ENCODE data around the gene CNTRL. TPM values are rescaled to one million over a fixed set of nuclear protein-coding genes. Genes with fewer than 3 reads are reported as not detected.
A peak's percentile ranks its signal among the peaks of the same experiment; 100 is the strongest.

Gene CNTRL
- total and polyA plus RNA-seq, 3 experiments from 2014 or later: 24.6 to 62.8 (median 59.4) TPM

- H3K27me3 ChIP-seq (ENCODE audit: insufficient read depth, low read length, poor library complexity, severe bottlenecking): no peaks in the 10 kb centered on the region
- H3K27ac ChIP-seq (ENCODE audit: low read depth, low read length): no peak overlapping the region
- H3K36me3 ChIP-seq (ENCODE audit: insufficient read depth, low read length): peaks cover 4% of the 10 kb centered on the region
- Mint-ChIP-seq H3K4me1 (peaks cover 80 to 94% (median 93%) of the 10 kb centered on the region in 3 donors), H3K27me3 (no peaks in the 10 kb centered on the region), H3K4me3 (peak overlapping the region in 4 of 7 donors; percentile 0 to 72 (median 10)), H3K36me3 (peaks cover 0 to 29% (median 7%) of the 10 kb centered on the region in 3 donors), H3K27ac (peak overlapping the region in 7 of 8 donors; percentile 3 to 57 (median 42)), H3K9me3 (no peaks in the 10 kb centered on the region)
- no peak for DNase-seq
- ChIA-PET CTCF (no interaction called here), POLR2A (no interaction called here)
- H3K4me3 ChIP-seq (ENCODE audit: low read length): no peak overlapping the region
- H3K9me3 ChIP-seq (ENCODE audit: low read length): no peaks in the 10 kb centered on the region
- peaks cover 76% of the 10 kb centered on the region for H3K4me1 ChIP-seq (ENCODE audit: insufficient read depth, low read length)
These were observed 116.5 kb downstream of the CNTRL start for GRCh38 chr9:121191235-121191634.

- no peaks in the 10 kb centered on the region for H3K9me3 ChIP-seq (ENCODE audit: low read length)
- no peaks in the 10 kb centered on the region for H3K36me3 ChIP-seq (ENCODE audit: insufficient read depth, low read length)
- POLR2A ChIA-PET: no interaction called here
- Mint-ChIP-seq H3K27me3 (no peaks in the 10 kb centered on the region), H3K4me1 (peaks cover 83 to 97% (median 96%) of the 10 kb centered on the region in 3 donors), H3K27ac (peak overlapping the region in 7 of 8 donors; percentile 17 to 81 (median 51)), H3K9me3 (no peaks in the 10 kb centered on the region), H3K4me3 (peak overlapping the region in 4 of 7 donors; percentile 25 to 54 (median 47)), H3K36me3 (peaks cover 0 to 25% (median 7%) of the 10 kb centered on the region in 3 donors)
- H3K4me3 ChIP-seq (ENCODE audit: low read length): no peak overlapping the region
- CTCF ChIA-PET: no interaction called here
- H3K27ac ChIP-seq (ENCODE audit: low read depth, low read length): no peak overlapping the region
- no peaks in the 10 kb centered on the region for H3K27me3 ChIP-seq (ENCODE audit: insufficient read depth, low read length, poor library complexity, severe bottlenecking)
- H3K4me1 ChIP-seq (ENCODE audit: insufficient read depth, low read length): peaks cover 80% of the 10 kb centered on the region
- DNase-seq: no peak
These were observed 117.8 kb downstream of the CNTRL start for GRCh38 chr9:121192518-121192917.

- ChIA-PET POLR2A (no interaction called here), CTCF (no interaction called here)
- H3K4me3 ChIP-seq (ENCODE audit: low read length): no peak overlapping the region
- H3K4me1 Mint-ChIP-seq: peaks cover 83 to 97% (median 96%) of the 10 kb centered on the region in 3 donors
- no peaks in the 10 kb centered on the region for H3K27me3 ChIP-seq (ENCODE audit: insufficient read depth, low read length, poor library complexity, severe bottlenecking)
- DNase-seq: no peak
- H3K36me3 ChIP-seq (ENCODE audit: insufficient read depth, low read length): no peaks in the 10 kb centered on the region
- no peaks in the 10 kb centered on the region for H3K9me3 Mint-ChIP-seq
- H3K27ac ChIP-seq (ENCODE audit: low read depth, low read length): no peak overlapping the region
- peaks cover 0 to 25% (median 5%) of the 10 kb centered on the region in 3 donors for H3K36me3 Mint-ChIP-seq
- H3K4me1 ChIP-seq (ENCODE audit: insufficient read depth, low read length): peaks cover 78% of the 10 kb centered on the region
- no peaks in the 10 kb centered on the region for H3K27me3 Mint-ChIP-seq
- H3K27ac Mint-ChIP-seq: peak overlapping the region in 7 of 8 donors; percentile 13 to 72 (median 60)
- peak overlapping the region in 2 of 7 donors; percentile 41 to 58 for H3K4me3 Mint-ChIP-seq
- no peaks in the 10 kb centered on the region for H3K9me3 ChIP-seq (ENCODE audit: low read length)
These were observed 118.3 kb downstream of the CNTRL start for GRCh38 chr9:121192959-121193640.

- ChIA-PET POLR2A (interaction anchor here (0.6 kb wide), 1 partner anchor 112 kb away, joined by 3 read pairs; no protein-coding TSS in a partner anchor), CTCF (no interaction called here)
- peaks cover 0 to 15% (median 4%) of the 10 kb centered on the region in 3 donors for H3K36me3 Mint-ChIP-seq
- Histone ChIP-seq H3K4me3 (ENCODE audit: low read length) (no peak overlapping the region), H3K4me1 (ENCODE audit: insufficient read depth, low read length) (peaks cover 85% of the 10 kb centered on the region), H3K27ac (ENCODE audit: low read depth, low read length) (no peak overlapping the region), H3K9me3 (ENCODE audit: low read length) (no peaks in the 10 kb centered on the region), H3K27me3 (ENCODE audit: insufficient read depth, low read length, poor library complexity, severe bottlenecking) (no peaks in the 10 kb centered on the region), H3K36me3 (ENCODE audit: insufficient read depth, low read length) (no peaks in the 10 kb centered on the region)
- no peaks in the 10 kb centered on the region for H3K9me3 Mint-ChIP-seq
- H3K27ac Mint-ChIP-seq: peak overlapping the region in 5 of 8 donors; percentile 30 to 71 (median 35)
- DNase-seq: no peak
- H3K27me3 Mint-ChIP-seq: no peaks in the 10 kb centered on the region
- peaks cover 87 to 98% (median 98%) of the 10 kb centered on the region in 3 donors for H3K4me1 Mint-ChIP-seq
- peak overlapping the region in 6 of 7 donors; percentile 11 to 61 (median 44) for H3K4me3 Mint-ChIP-seq
These were observed 120.0 kb downstream of the CNTRL start for GRCh38 chr9:121194730-121195129.

DNA sequence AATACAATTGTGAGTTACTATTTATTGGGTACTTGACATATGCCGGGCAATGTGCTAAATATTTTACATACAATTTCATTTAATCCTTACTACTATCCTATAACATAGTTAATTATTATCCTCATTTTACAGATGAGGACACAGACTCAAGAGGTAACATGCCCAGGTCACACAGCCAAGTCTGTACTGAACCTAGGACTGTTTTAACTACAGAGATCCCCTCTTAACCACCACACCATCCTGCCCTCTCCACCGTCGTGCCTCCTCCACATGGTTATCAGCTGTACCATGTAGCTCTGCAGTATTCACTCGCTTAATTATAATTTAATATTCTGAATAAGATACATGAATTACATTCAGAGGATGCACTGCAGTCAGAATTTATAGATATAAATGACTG lies 121.6 kb downstream of the CNTRL start:
- Mint-ChIP-seq H3K4me3 (peak overlapping the region in 6 of 7 donors; percentile 47 to 92 (median 67)), H3K9me3 (no peaks in the 10 kb centered on the region), H3K4me1 (peaks cover 83 to 94% (median 94%) of the 10 kb centered on the region in 3 donors), H3K36me3 (peaks cover 0 to 14% (median 0%) of the 10 kb centered on the region in 3 donors), H3K27me3 (no peaks in the 10 kb centered on the region), H3K27ac (peak overlapping the region in 7 of 8 donors; percentile 24 to 72 (median 48))
- H3K9me3 ChIP-seq (ENCODE audit: low read length): no peaks in the 10 kb centered on the region
- POLR2A ChIA-PET: no interaction called here
- H3K4me1 ChIP-seq (ENCODE audit: insufficient read depth, low read length): peaks cover 80% of the 10 kb centered on the region
- no peak overlapping the region for H3K27ac ChIP-seq (ENCODE audit: low read depth, low read length)
- no peaks in the 10 kb centered on the region for H3K36me3 ChIP-seq (ENCODE audit: insufficient read depth, low read length)
- CTCF ChIA-PET: no interaction called here
- no peaks in the 10 kb centered on the region for H3K27me3 ChIP-seq (ENCODE audit: insufficient read depth, low read length, poor library complexity, severe bottlenecking)
- no peak for DNase-seq
- no peak overlapping the region for H3K4me3 ChIP-seq (ENCODE audit: low read length)

- no peaks in the 10 kb centered on the region for H3K9me3 Mint-ChIP-seq
- peaks cover 0 to 4% of the 10 kb centered on the region in 2 donors for H3K27me3 Mint-ChIP-seq
- peaks cover 0 to 18% (median 0%) of the 10 kb centered on the region in 3 donors for H3K36me3 Mint-ChIP-seq
- DNase-seq: no peak
- no peaks in the 10 kb centered on the region for H3K36me3 ChIP-seq (ENCODE audit: insufficient read depth, low read length)
- H3K4me1 Mint-ChIP-seq: peaks cover 80 to 90% (median 90%) of the 10 kb centered on the region in 3 donors
- no peak overlapping the region for H3K4me3 ChIP-seq (ENCODE audit: low read length)
- CTCF ChIA-PET: no interaction called here
- H3K27me3 ChIP-seq (ENCODE audit: insufficient read depth, low read length, poor library complexity, severe bottlenecking): no peaks in the 10 kb centered on the region
- POLR2A ChIA-PET: no interaction called here
- no peak overlapping the region for H3K27ac ChIP-seq (ENCODE audit: low read depth, low read length)
- no peaks in the 10 kb centered on the region for H3K9me3 ChIP-seq (ENCODE audit: low read length)
- peaks cover 76% of the 10 kb centered on the region for H3K4me1 ChIP-seq (ENCODE audit: insufficient read depth, low read length)
- H3K27ac Mint-ChIP-seq: peak overlapping the region in 5 of 8 donors; percentile 6 to 81 (median 22)
- H3K4me3 Mint-ChIP-seq: peak overlapping the region; percentile 30 to 96 (median 68)
These were observed 122.4 kb downstream of the CNTRL start for GRCh38 chr9:121197132-121197531.

- H3K9me3 ChIP-seq (ENCODE audit: low read length): no peaks in the 10 kb centered on the region
- H3K4me1 Mint-ChIP-seq: peaks cover 73 to 83% (median 82%) of the 10 kb centered on the region in 3 donors
- peaks cover 0 to 15% (median 0%) of the 10 kb centered on the region in 3 donors for H3K36me3 Mint-ChIP-seq
- peak overlapping the region in 5 of 8 donors; percentile 20 to 94 (median 80) for H3K27ac Mint-ChIP-seq
- H3K4me1 ChIP-seq (ENCODE audit: insufficient read depth, low read length): peaks cover 68% of the 10 kb centered on the region
- ChIA-PET CTCF (interaction anchor here (2.3 to 3.0 kb wide), 2 partner anchors 14 to 29 kb away, joined by 6 to 12 read pairs; no protein-coding TSS in a partner anchor), POLR2A (interaction anchor here (0.7 kb wide), 1 partner anchor 11 kb away, joined by 3 read pairs; no protein-coding TSS in a partner anchor)
- no peak overlapping the region for H3K27ac ChIP-seq (ENCODE audit: low read depth, low read length)
- peaks cover 0 to 7% of the 10 kb centered on the region in 2 donors for H3K27me3 Mint-ChIP-seq
- peak overlapping the region; percentile 89 to 96 (median 94) for H3K4me3 Mint-ChIP-seq
- DNase-seq: no peak
- no peaks in the 10 kb centered on the region for H3K27me3 ChIP-seq (ENCODE audit: insufficient read depth, low read length, poor library complexity, severe bottlenecking)
- no peaks in the 10 kb centered on the region for H3K9me3 Mint-ChIP-seq
- H3K36me3 ChIP-seq (ENCODE audit: insufficient read depth, low read length): no peaks in the 10 kb centered on the region
- H3K4me3 ChIP-seq (ENCODE audit: low read length): no peak overlapping the region
These were observed 123.8 kb downstream of the CNTRL start for GRCh38 chr9:121198512-121199042.

DNA sequence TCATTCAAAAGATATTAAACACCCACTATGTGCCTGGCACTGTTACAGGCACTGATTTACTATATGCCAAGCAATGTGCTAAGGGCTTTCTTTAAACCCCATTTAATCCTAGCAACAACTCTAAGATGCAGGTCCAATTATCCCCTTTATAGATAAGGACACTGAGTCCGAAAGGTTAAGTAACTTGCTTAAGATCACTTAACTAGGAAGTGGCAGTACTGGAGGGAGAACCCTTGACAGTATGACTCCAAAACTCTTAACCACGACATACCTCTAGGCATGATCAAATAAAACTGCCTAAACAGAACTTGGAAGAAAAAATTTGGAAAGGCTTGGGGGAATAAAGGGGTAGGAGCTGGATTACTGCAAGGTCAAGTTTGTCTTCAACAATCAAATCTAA lies 125.2 kb downstream of the CNTRL start:
- Histone ChIP-seq H3K4me1 (ENCODE audit: insufficient read depth, low read length) (peaks cover 57% of the 10 kb centered on the region), H3K9me3 (ENCODE audit: low read length) (no peaks in the 10 kb centered on the region), H3K4me3 (ENCODE audit: low read length) (peak overlapping the region; percentile 58), H3K36me3 (ENCODE audit: insufficient read depth, low read length) (no peaks in the 10 kb centered on the region), H3K27ac (ENCODE audit: low read depth, low read length) (no peak overlapping the region), H3K27me3 (ENCODE audit: insufficient read depth, low read length, poor library complexity, severe bottlenecking) (no peaks in the 10 kb centered on the region)
- Mint-ChIP-seq H3K27ac (peak overlapping the region; percentile 86 to 97 (median 94)), H3K4me1 (peaks cover 63 to 73% (median 70%) of the 10 kb centered on the region in 3 donors), H3K27me3 (peaks cover 0 to 7% of the 10 kb centered on the region in 2 donors), H3K4me3 (peak overlapping the region; percentile 89 to 96 (median 94)), H3K9me3 (no peaks in the 10 kb centered on the region), H3K36me3 (peaks cover 0 to 15% (median 0%) of the 10 kb centered on the region in 3 donors)
- ChIA-PET CTCF (interaction anchor here (1.0 to 3.0 kb wide), 4 partner anchors 11 to 67 kb away, joined by 3 to 12 read pairs (median 5); no protein-coding TSS in a partner anchor), POLR2A (no interaction called here)
- DNase-seq: no peak

Measured in CD8-positive, alpha-beta memory T cell (primary cell).